Caco-2 (cell line): ENCODE results near the gene FAM13B. TPM values are rescaled to one million over a fixed set of nuclear protein-coding genes. Genes with fewer than 3 reads are reported as not detected.

Experiments used
- BruUV-seq: library from RNA; stranded (reverse); fragments of 400-500 nt; replicated peaks from 2 replicates; lab custom pipeline; 2021; lab: Mats Ljungman, UMichigan
- CTCF ChIA-PET: fragments of 300-600 bp; sonication (Branson Sonifier 250); formaldehyde crosslinking; loops from one replicate; lab custom pipeline; 2022; ENCODE audit warnings: antibody characterized with exemption; lab: Charles Lee
- POLR2A ChIA-PET: fragments of 300-600 bp; sonication (Branson Sonifier 250); formaldehyde crosslinking; loops from one replicate; lab custom pipeline; 2022; ENCODE audit warnings: antibody characterized with exemption; lab: Charles Lee
- DNase-seq, 2 experiments: peaks; one replicate each; pipeline versions ENCODE4 v3.0.0 to v3.0.0-alpha.2; 2020 to 2022
- H3K27me3 ChIP-seq: replicated peaks from 2 replicates; pipeline ENCODE4 v1.6.0; 2011; ENCODE audit warnings: low read length; ENCODE audit not compliant: control insufficient read depth, insufficient read depth
- H3K36me3 ChIP-seq: 2 replicates; pipeline ENCODE4 v1.5.1; 2011; ENCODE audit warnings: low read length; ENCODE audit not compliant: control insufficient read depth, insufficient read depth
- H3K4me1 ChIP-seq: fragments of 250-450 bp; sonication (Bioruptor Pico); 2 replicates; pipeline ENCODE4 v1.5.1; 2020; ENCODE audit warnings: mild to moderate bottlenecking
- H3K4me3 ChIP-seq: 2 replicates; pipeline ENCODE4 v1.5.1; 2011; ENCODE audit warnings: low read depth, mild to moderate bottlenecking, control low read depth, low read length
- H3K9me3 ChIP-seq: fragments of 250-450 bp; sonication (Bioruptor Pico); 2 replicates; pipeline ENCODE4 v1.5.1; 2020; ENCODE audit warnings: mild to moderate bottlenecking, moderate library complexity
- H3K27ac Mint-ChIP-seq: one replicate; pipeline ENCODE4 v1.8.0; 2022; ENCODE audit warnings: mixed read lengths; ENCODE audit not compliant: unreplicated experiment
- H3K27me3 Mint-ChIP-seq: one replicate; pipeline ENCODE4 v1.8.0; 2022; ENCODE audit warnings: mixed read lengths; ENCODE audit not compliant: insufficient read depth, unreplicated experiment
- H3K36me3 Mint-ChIP-seq: one replicate; pipeline ENCODE4 v1.8.0; 2022; ENCODE audit warnings: mild to moderate bottlenecking, mixed read lengths; ENCODE audit not compliant: insufficient read depth, unreplicated experiment
- H3K4me1 Mint-ChIP-seq: one replicate; pipeline ENCODE4 v1.8.0; 2022; ENCODE audit warnings: low read depth, mixed read lengths; ENCODE audit not compliant: unreplicated experiment
- H3K4me3 Mint-ChIP-seq: one replicate; pipeline ENCODE4 v1.8.0; 2022; ENCODE audit warnings: mild to moderate bottlenecking, moderate library complexity, mixed read lengths; ENCODE audit not compliant: unreplicated experiment
- H3K9me3 Mint-ChIP-seq: one replicate; pipeline ENCODE4 v1.8.0; 2022; ENCODE audit warnings: mixed read lengths; ENCODE audit not compliant: unreplicated experiment
- intact Hi-C: fragments of 100-400 bp; cut with micrococcal nuclease; formaldehyde crosslinking; loops from one replicate; pipeline ENCODE4 v1.10.0; 2022; ENCODE audit not compliant: unreplicated experiment
- total RNA-seq: library from RNA; stranded (reverse); gene quantifications from 2 replicates; pipeline ENCODE4 v1.2.3, GENCODE V29; 2022
- TF ChIP-seq, protein P1 (sequence below), 2 experiments: fragments of 200-600 bp in 1 of 2; IDR thresholded peaks; 1 replicate in 1 of 2; 2 replicates in 1 of 2; pipeline versions ENCODE4 v1.5.1 to v1.8.0; 2011 to 2022; ENCODE audit warnings: antibody characterized with exemption in 1 of 2, control low read depth in 1 of 2, inconsistent platforms in 1 of 2, low read depth in 1 of 2, low read length in 1 of 2, mild to moderate bottlenecking in 1 of 2, moderate library complexity in 1 of 2; ENCODE audit not compliant: insufficient read depth in 1 of 2, severe bottlenecking in 1 of 2, unreplicated experiment in 1 of 2

The FAM13B gene
- total RNA-seq, 1 experiment from 2014 or later = 55.8 TPM

DNA sequence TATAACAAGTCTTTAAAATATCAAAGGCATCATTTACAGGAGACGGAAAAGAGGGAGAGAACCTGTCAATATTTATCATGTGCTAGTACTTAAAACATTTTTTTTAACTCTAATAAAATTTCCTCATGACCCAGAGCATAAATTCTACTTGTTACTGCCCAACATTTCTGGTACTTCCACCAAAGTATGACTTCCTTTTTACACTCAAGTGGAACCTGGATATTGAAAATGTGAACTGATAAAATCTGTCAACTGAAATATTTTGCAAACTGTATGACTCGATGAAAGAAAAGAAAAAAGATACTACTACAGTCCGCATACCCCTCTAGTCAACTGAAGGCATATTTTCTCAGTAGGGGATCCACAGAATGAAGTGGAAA, 37.1 kb downstream of the FAM13B start:
- CTCF ChIA-PET = no interaction called here
- no peaks in the 10 kb centered on the region for H3K9me3 Mint-ChIP-seq
- TF ChIP-seq, protein P1, sequence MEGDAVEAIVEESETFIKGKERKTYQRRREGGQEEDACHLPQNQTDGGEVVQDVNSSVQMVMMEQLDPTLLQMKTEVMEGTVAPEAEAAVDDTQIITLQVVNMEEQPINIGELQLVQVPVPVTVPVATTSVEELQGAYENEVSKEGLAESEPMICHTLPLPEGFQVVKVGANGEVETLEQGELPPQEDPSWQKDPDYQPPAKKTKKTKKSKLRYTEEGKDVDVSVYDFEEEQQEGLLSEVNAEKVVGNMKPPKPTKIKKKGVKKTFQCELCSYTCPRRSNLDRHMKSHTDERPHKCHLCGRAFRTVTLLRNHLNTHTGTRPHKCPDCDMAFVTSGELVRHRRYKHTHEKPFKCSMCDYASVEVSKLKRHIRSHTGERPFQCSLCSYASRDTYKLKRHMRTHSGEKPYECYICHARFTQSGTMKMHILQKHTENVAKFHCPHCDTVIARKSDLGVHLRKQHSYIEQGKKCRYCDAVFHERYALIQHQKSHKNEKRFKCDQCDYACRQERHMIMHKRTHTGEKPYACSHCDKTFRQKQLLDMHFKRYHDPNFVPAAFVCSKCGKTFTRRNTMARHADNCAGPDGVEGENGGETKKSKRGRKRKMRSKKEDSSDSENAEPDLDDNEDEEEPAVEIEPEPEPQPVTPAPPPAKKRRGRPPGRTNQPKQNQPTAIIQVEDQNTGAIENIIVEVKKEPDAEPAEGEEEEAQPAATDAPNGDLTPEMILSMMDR (IDR thresholded peaks at IDR 0.05; ENCODE audit: insufficient read depth in 1 of 2, low read depth in 1 of 2, low read length in 1 of 2, severe bottlenecking in 1 of 2, unreplicated experiment in 1 of 2) = no peak
- intact Hi-C loops = no loop called here
- H3K4me1 Mint-ChIP-seq = peaks cover 13% of the 10 kb centered on the region
- H3K4me3 Mint-ChIP-seq = no peak overlapping the region
- no peaks in the 10 kb centered on the region for H3K27me3 ChIP-seq
- H3K27me3 Mint-ChIP-seq = no peaks in the 10 kb centered on the region
- peak overlapping the region; percentile 19 for H3K27ac Mint-ChIP-seq
- H3K36me3 ChIP-seq = no peaks in the 10 kb centered on the region; the same call in 1 of the 2 replicates
- H3K9me3 ChIP-seq = no peaks in the 10 kb centered on the region
- POLR2A ChIA-PET = no interaction called here
- H3K4me1 ChIP-seq = no peaks in the 10 kb centered on the region
- no TSS peak for BruUV-seq
- H3K4me3 ChIP-seq = no peak overlapping the region
- DNase-seq = no peak
- H3K36me3 Mint-ChIP-seq = peaks cover 42% of the 10 kb centered on the region

DNA sequence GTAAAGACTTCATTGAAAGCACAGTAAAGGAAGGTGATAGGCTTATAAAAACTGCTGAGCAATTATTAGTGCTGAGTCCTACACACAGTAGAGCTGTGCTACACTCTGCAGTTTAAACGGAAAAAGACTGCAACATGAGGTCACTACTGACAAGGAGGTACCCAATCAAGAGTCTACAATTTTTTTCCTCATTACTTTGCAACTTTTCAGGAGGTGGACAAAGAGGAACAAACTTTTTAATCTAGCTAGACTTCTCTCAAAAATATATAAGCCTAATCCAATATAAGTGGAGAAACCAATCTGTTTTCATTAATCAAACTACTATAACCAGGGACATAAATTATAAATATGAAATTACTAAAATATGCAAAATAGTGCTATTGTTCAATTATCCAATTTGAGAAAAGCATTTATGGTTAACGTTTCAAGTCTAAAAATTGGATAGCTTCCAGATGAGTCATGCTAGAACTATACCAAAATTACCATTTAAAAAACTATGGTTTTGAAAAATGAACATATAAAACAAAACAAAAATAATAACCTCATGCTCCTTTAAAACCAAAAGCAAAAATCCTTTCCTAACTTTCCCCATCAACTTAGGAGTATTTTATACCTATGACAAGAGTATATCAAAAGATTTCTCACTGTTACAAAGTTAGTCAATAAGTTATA, 37.7 kb downstream of the FAM13B start:
- Mint-ChIP-seq H3K4me1 (peaks cover 13% of the 10 kb centered on the region), H3K36me3 (peaks cover 41% of the 10 kb centered on the region), H3K27ac (peak overlapping the region; percentile 19), H3K27me3 (no peaks in the 10 kb centered on the region), H3K9me3 (no peaks in the 10 kb centered on the region), H3K4me3 (no peak overlapping the region)
- BruUV-seq = no TSS peak
- TF ChIP-seq, protein P1 (IDR thresholded peaks at IDR 0.05; ENCODE audit: insufficient read depth in 1 of 2, low read depth in 1 of 2, low read length in 1 of 2, severe bottlenecking in 1 of 2, unreplicated experiment in 1 of 2) = no peak
- Histone ChIP-seq H3K36me3 (no peaks in the 10 kb centered on the region; the same call in 1 of the 2 replicates), H3K4me1 (no peaks in the 10 kb centered on the region), H3K4me3 (no peak overlapping the region), H3K9me3 (no peaks in the 10 kb centered on the region), H3K27me3 (no peaks in the 10 kb centered on the region)
- POLR2A ChIA-PET = no interaction called here
- intact Hi-C loops = no loop called here
- CTCF ChIA-PET = no interaction called here
- no peak for DNase-seq

DNA sequence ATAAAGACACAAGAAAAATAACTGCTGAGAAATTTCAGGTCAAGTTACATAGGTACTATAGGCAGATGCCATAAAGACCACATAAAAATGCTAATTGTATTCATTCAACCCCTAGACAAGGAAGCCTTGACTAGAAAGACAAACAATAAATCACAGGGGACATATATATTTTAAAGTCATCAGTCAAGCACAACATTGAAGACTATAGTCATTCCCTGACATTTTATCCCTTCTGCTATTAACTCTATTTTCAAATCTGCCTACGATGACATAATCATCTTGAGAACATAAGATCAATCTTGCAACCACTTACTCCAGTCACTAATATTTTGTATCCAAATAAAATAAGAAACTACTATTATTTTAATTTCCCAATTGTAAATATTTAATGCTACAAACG, 38.3 kb downstream of the FAM13B start:
- CTCF ChIA-PET = no interaction called here

More for the DNA sequence above, 38.3 kb downstream of the FAM13B start:
- H3K27me3 ChIP-seq = no peaks in the 10 kb centered on the region
- no peaks in the 10 kb centered on the region for H3K27me3 Mint-ChIP-seq
- POLR2A ChIA-PET = no interaction called here
- H3K36me3 ChIP-seq = no peaks in the 10 kb centered on the region; the same call in 1 of the 2 replicates
- intact Hi-C loops = no loop called here
- H3K4me1 Mint-ChIP-seq = peaks cover 13% of the 10 kb centered on the region
- H3K4me3 ChIP-seq = no peak overlapping the region
- no TSS peak for BruUV-seq
- no peak overlapping the region for H3K27ac Mint-ChIP-seq
- H3K4me1 ChIP-seq = no peaks in the 10 kb centered on the region
- H3K4me3 Mint-ChIP-seq = no peak overlapping the region
- H3K9me3 ChIP-seq = no peaks in the 10 kb centered on the region
- H3K9me3 Mint-ChIP-seq = no peaks in the 10 kb centered on the region
- peaks cover 44% of the 10 kb centered on the region for H3K36me3 Mint-ChIP-seq
- no peak for DNase-seq
- TF ChIP-seq, protein P1 (IDR thresholded peaks at IDR 0.05; ENCODE audit: insufficient read depth in 1 of 2, low read depth in 1 of 2, low read length in 1 of 2, severe bottlenecking in 1 of 2, unreplicated experiment in 1 of 2) = no peak
